ENCODE results near the gene ZNRF1.

ZNRF1 gene

DNA sequence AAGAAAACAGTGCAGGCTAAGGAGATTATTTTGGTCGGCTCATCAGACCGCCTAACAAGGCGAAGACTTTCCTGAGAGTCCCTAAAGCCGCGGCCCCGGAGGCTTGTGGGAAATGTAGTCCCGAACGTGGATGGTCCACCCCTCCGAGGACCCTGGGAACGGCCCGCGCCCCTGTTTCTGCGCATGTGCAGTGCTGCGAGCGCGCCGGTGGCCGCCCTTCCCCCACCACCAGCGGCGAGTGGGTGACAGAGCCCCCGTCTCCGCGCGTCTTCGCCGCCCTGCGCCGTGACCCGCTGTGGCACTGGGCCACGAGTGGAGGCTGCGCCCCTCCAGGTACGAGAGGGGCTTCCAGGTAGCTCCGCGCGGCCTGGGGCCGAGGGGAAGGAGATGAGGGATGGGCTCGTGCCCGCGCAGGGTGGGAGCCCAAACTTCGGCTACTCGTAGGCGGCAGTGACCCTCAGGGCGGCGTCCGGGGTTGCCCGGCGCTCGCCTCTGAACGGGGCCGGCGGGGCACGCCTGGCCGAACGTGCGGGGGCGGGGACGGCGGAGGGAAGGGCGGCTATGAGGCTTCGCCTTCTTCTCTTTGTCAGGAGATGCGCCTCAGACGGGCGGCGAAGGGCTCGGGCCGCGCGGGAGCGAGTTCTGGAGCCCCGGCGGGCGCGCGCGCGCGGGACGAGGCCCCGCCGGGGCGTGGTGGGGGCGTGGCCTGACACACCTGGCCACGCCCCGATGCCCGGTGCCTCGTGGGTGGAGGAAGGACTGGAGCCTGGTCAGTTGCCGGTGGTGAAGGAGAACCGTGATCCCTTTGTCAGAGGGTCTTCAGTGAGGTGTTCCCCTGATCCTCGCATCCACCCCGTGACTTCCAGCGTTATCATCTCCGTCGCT lies 149.7 kb downstream of the ZNRF1 start, which contains the start of gene ZFP1:
Gene ZFP1 (plus strand): TSS at position 214 of the 885 bp plus-strand sequence. CDS start 4,428 bp downstream, outside the sequence.
- peak; percentile 77 for TF ChIP-seq POLR2AphosphoS5 (IDR thresholded peaks at IDR 0.05; ENCODE audit: low read depth, low read length)
- TF ChIP-seq SIN3A (IDR thresholded peaks at IDR 0.05; ENCODE audit: borderline replicate concordance, insufficient read depth, low read length), result no peak
- TF ChIP-seq FOXP2 (optimal IDR thresholded peaks at IDR 0.05; ENCODE audit: borderline replicate concordance, extremely low read depth, extremely low read length, insufficient read depth), result peak; percentile 12

- no peak for TF ChIP-seq SIN3A (IDR thresholded peaks at IDR 0.05; ENCODE audit: borderline replicate concordance, insufficient read depth, low read length)
- TF ChIP-seq TAF1 (IDR thresholded peaks at IDR 0.05; ENCODE audit: borderline replicate concordance, insufficient read depth, low read length), result no peak
- TF ChIP-seq REST (IDR thresholded peaks at IDR 0.05; ENCODE audit: insufficient read depth in 1 of 2, low read depth in 2 of 2, low read length in 2 of 2), result no peak
- no peak for TF ChIP-seq FOXP2 (optimal IDR thresholded peaks at IDR 0.05; ENCODE audit: borderline replicate concordance, extremely low read depth, extremely low read length, insufficient read depth)
- TF ChIP-seq POLR2AphosphoS5 (IDR thresholded peaks at IDR 0.05; ENCODE audit: low read depth, low read length), result no peak
These were observed 153.0 kb downstream of the ZNRF1 start for GRCh38 chr16:75151798-75152197.

GRCh38 chr16:75152635-75153034 lies 153.8 kb downstream of the ZNRF1 start:
- TF ChIP-seq TAF1 (IDR thresholded peaks at IDR 0.05; ENCODE audit: borderline replicate concordance, insufficient read depth, low read length) (no peak), FOXP2 (optimal IDR thresholded peaks at IDR 0.05; ENCODE audit: borderline replicate concordance, extremely low read depth, extremely low read length, insufficient read depth) (no peak), POLR2AphosphoS5 (IDR thresholded peaks at IDR 0.05; ENCODE audit: low read depth, low read length) (no peak), REST (IDR thresholded peaks at IDR 0.05; ENCODE audit: insufficient read depth in 1 of 2, low read depth in 2 of 2, low read length in 2 of 2) (no peak), SIN3A (IDR thresholded peaks at IDR 0.05; ENCODE audit: borderline replicate concordance, insufficient read depth, low read length) (no peak)

- no peak for TF ChIP-seq SIN3A (IDR thresholded peaks at IDR 0.05; ENCODE audit: borderline replicate concordance, insufficient read depth, low read length)
- no peak for TF ChIP-seq REST (IDR thresholded peaks at IDR 0.05; ENCODE audit: insufficient read depth in 1 of 2, low read depth in 2 of 2, low read length in 2 of 2)
- TF ChIP-seq POLR2AphosphoS5 (IDR thresholded peaks at IDR 0.05; ENCODE audit: low read depth, low read length), result no peak
- TF ChIP-seq FOXP2 (optimal IDR thresholded peaks at IDR 0.05; ENCODE audit: borderline replicate concordance, extremely low read depth, extremely low read length, insufficient read depth), result no peak
- no peak for TF ChIP-seq TAF1 (IDR thresholded peaks at IDR 0.05; ENCODE audit: borderline replicate concordance, insufficient read depth, low read length)
These were observed 161.6 kb downstream of the ZNRF1 start for GRCh38 chr16:75160386-75160785.

All from PFSK-1 (cell line).